ENCODE measurements around the gene ACTR8. TPM values are rescaled to one million over a fixed set of nuclear protein-coding genes. Genes with fewer than 3 reads are reported as not detected.

The ACTR8 gene
- total and polyA plus RNA-seq, 2 of the 13 experiments (the other 11 are each of a cell fraction or from before 2014, with no cell fraction given) = 15.5 to 29.0 TPM

DNA sequence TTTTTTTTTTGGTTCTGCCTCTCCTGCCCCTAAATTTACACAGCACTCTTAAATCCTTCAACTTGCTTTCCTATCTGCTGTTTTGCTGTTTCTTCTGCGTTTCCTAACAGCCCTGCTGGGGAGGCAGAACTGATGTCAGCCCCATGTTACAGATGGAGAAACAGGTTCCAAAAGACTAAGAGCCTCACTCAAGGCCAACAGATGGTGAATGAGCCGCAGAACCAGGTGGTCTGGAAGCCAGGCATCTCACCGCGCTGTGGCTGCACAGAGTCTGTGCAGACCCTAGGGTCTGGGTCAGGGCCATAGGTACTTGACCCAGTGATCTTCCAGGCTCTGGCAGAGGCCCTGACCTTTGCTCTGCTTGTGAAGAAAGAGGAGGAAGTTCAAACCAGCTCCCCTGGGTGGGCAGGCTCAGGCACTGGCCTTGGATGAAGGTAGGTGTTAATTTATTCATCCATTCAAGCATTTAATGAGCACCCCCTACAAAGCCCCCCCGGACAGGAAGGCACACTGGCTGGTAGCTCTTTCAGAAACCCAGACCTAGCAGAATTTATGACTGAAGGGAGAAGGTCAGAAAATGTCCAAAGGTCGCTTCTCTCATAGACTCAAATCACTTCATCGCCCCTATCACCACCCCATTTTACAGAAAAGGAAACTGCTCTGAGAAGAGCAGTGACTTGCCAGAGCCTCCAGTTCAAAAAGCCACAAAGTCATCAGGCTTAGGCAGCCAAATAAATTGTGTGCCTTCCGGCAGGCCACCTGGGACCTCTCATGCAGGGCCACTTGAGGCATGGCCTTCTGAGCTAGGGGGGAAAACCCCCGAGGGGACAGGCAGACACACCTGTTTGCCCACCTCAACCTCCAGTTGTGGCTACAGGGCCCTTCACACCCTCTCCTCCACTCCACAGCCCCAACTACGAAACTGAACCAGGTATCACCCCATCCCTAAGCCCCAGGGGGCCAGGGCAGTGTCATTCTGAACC is 38.5 kb downstream of the ACTR8 start (continued):
- TF ChIP-seq, protein P1, sequence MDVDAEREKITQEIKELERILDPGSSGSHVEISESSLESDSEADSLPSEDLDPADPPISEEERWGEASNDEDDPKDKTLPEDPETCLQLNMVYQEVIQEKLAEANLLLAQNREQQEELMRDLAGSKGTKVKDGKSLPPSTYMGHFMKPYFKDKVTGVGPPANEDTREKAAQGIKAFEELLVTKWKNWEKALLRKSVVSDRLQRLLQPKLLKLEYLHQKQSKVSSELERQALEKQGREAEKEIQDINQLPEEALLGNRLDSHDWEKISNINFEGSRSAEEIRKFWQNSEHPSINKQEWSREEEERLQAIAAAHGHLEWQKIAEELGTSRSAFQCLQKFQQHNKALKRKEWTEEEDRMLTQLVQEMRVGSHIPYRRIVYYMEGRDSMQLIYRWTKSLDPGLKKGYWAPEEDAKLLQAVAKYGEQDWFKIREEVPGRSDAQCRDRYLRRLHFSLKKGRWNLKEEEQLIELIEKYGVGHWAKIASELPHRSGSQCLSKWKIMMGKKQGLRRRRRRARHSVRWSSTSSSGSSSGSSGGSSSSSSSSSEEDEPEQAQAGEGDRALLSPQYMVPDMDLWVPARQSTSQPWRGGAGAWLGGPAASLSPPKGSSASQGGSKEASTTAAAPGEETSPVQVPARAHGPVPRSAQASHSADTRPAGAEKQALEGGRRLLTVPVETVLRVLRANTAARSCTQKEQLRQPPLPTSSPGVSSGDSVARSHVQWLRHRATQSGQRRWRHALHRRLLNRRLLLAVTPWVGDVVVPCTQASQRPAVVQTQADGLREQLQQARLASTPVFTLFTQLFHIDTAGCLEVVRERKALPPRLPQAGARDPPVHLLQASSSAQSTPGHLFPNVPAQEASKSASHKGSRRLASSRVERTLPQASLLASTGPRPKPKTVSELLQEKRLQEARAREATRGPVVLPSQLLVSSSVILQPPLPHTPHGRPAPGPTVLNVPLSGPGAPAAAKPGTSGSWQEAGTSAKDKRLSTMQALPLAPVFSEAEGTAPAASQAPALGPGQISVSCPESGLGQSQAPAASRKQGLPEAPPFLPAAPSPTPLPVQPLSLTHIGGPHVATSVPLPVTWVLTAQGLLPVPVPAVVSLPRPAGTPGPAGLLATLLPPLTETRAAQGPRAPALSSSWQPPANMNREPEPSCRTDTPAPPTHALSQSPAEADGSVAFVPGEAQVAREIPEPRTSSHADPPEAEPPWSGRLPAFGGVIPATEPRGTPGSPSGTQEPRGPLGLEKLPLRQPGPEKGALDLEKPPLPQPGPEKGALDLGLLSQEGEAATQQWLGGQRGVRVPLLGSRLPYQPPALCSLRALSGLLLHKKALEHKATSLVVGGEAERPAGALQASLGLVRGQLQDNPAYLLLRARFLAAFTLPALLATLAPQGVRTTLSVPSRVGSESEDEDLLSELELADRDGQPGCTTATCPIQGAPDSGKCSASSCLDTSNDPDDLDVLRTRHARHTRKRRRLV (CRISPR knock-in tag; IDR thresholded peaks at IDR 0.05) = no peak; the same call in 1 of the 2 replicates
- TF ChIP-seq RBM39 (IDR thresholded peaks at IDR 0.05; ENCODE audit: low read depth, low read length, poor library complexity, severe bottlenecking) (no peak), ZNF558 (CRISPR knock-in tag; IDR thresholded peaks at IDR 0.05; ENCODE audit: borderline replicate concordance) (no peak), JARID2 (CRISPR knock-in tag; IDR thresholded peaks at IDR 0.05; ENCODE audit: insufficient replicate concordance) (peak; percentile 54), ELF3 (CRISPR knock-in tag; IDR thresholded peaks at IDR 0.05) (peak; percentile 73; the same call in 1 of the 2 replicates), THAP11 (CRISPR knock-in tag; IDR thresholded peaks at IDR 0.05) (no peak; the same call in 1 of the 2 replicates), KDM5A (IDR thresholded peaks at IDR 0.05; ENCODE audit: borderline replicate concordance, low read length) (no peak), NR2F2 (IDR thresholded peaks at IDR 0.05; ENCODE audit: borderline replicate concordance, low read depth) (peak; percentile 94), SIN3B (IDR thresholded peaks at IDR 0.05; ENCODE audit: low read length) (no peak), SIX4 (CRISPR knock-in tag; IDR thresholded peaks at IDR 0.05) (no peak; the same call in 1 of the 2 replicates), SRF (IDR thresholded peaks at IDR 0.05; ENCODE audit: low read depth, low read length) (no peak), MIXL1 (CRISPR knock-in tag; IDR thresholded peaks at IDR 0.05) (peak; percentile 51), SOX13 (IDR thresholded peaks at IDR 0.05) (0 out of 2 replicates have a peak, but pooled peaks have one; percentile 10), SOX13 (CRISPR knock-in tag; conservative IDR thresholded peaks at IDR 0.05 in 1 of 2, IDR thresholded peaks at IDR 0.05 in 1 of 2) (peak in 1 of 2 experiments; percentile 64; a peak in 1 of 4 replicates), TAF1 (CRISPR knock-in tag; IDR thresholded peaks at IDR 0.05) (no peak), SMARCC2 (IDR thresholded peaks at IDR 0.05) (no peak), PHF21A (CRISPR knock-in tag; IDR thresholded peaks at IDR 0.05) (no peak; the same call in 1 of the 2 replicates)
- TF ChIP-seq, protein P2, sequence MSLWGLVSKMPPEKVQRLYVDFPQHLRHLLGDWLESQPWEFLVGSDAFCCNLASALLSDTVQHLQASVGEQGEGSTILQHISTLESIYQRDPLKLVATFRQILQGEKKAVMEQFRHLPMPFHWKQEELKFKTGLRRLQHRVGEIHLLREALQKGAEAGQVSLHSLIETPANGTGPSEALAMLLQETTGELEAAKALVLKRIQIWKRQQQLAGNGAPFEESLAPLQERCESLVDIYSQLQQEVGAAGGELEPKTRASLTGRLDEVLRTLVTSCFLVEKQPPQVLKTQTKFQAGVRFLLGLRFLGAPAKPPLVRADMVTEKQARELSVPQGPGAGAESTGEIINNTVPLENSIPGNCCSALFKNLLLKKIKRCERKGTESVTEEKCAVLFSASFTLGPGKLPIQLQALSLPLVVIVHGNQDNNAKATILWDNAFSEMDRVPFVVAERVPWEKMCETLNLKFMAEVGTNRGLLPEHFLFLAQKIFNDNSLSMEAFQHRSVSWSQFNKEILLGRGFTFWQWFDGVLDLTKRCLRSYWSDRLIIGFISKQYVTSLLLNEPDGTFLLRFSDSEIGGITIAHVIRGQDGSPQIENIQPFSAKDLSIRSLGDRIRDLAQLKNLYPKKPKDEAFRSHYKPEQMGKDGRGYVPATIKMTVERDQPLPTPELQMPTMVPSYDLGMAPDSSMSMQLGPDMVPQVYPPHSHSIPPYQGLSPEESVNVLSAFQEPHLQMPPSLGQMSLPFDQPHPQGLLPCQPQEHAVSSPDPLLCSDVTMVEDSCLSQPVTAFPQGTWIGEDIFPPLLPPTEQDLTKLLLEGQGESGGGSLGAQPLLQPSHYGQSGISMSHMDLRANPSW (CRISPR knock-in tag; IDR thresholded peaks at IDR 0.05; ENCODE audit: borderline replicate concordance) = no peak
- TF ChIP-seq, protein P3, sequence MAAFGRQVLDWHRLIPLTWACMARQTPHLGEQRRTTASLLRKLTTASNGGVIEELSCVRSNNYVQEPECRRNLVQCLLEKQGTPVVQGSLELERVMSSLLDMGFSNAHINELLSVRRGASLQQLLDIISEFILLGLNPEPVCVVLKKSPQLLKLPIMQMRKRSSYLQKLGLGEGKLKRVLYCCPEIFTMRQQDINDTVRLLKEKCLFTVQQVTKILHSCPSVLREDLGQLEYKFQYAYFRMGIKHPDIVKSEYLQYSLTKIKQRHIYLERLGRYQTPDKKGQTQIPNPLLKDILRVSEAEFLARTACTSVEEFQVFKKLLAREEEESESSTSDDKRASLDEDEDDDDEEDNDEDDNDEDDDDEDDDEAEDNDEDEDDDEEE (CRISPR knock-in tag; IDR thresholded peaks at IDR 0.05) = no peak
- TF ChIP-seq, protein P4, sequence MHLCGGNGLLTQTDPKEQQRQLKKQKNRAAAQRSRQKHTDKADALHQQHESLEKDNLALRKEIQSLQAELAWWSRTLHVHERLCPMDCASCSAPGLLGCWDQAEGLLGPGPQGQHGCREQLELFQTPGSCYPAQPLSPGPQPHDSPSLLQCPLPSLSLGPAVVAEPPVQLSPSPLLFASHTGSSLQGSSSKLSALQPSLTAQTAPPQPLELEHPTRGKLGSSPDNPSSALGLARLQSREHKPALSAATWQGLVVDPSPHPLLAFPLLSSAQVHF (CRISPR knock-in tag; IDR thresholded peaks at IDR 0.05) = no peak

Data from HepG2 (cell line).